BJ (cell line): Measurements from ENCODE around the gene HCRTR1. TPM values are rescaled to one million over a fixed set of nuclear protein-coding genes. Genes with fewer than 3 reads are reported as not detected.

Experiments
- CTCF ChIA-PET: fragments of 350-600 bp; formaldehyde crosslinking; extraction: SDS; loops from one replicate; lab custom pipeline; 2021; ENCODE audit warnings: antibody characterized with exemption, inconsistent platforms; lab: Yijun Ruan, JAX
- POLR2A ChIA-PET: fragments of 300-600 bp; sonication (Branson Sonifier 250); formaldehyde crosslinking; extraction: SDS; loops from one replicate; lab custom pipeline; 2021; ENCODE audit warnings: antibody characterized with exemption; lab: Charles Lee
- DNase-seq: peaks from one replicate; pipeline ENCODE4 v3.0.0-alpha.2; 2011; ENCODE audit warnings: low read depth
- H3K27me3 ChIP-seq: 2 replicates; pipeline ENCODE4 v1.6.0; 2011; ENCODE audit warnings: low read length; ENCODE audit not compliant: control insufficient read depth, insufficient read depth
- H3K36me3 ChIP-seq: 2 replicates; pipeline ENCODE4 v1.5.1; 2011; ENCODE audit warnings: low read length; ENCODE audit not compliant: control insufficient read depth, insufficient read depth
- H3K4me3 ChIP-seq: 2 replicates; pipeline ENCODE4 v1.5.1; 2011; ENCODE audit warnings: low read depth, mild to moderate bottlenecking, control low read depth, low read length
- CTCF ChIP-seq: IDR thresholded peaks from 2 replicates; pipeline ENCODE4 v1.5.1; 2011; ENCODE audit warnings: low read depth, mild to moderate bottlenecking, control low read depth, inconsistent platforms, low read length, moderate library complexity; ENCODE audit not compliant: insufficient read depth
- polyA plus RNA-seq: library from polyadenylated mRNA; depleted of rRNA; stranded (reverse); fragments of >200 nt; gene quantifications from 2 replicates; pipeline ENCODE4 v1.2.3, GENCODE V29; 2011

Gene HCRTR1
- polyA plus RNA-seq, 1 experiment: not detected

GRCh38 chr1:31614414-31615005, 3.0 kb upstream of the HCRTR1 start:
- peaks cover 12% of the 10 kb centered on the region for H3K27me3 ChIP-seq
- no peak for DNase-seq
- H3K4me3 ChIP-seq: no peak overlapping the region
- ChIA-PET POLR2A (no interaction called here), CTCF (no interaction called here)
- no peaks in the 10 kb centered on the region for H3K36me3 ChIP-seq
- no peak for TF ChIP-seq CTCF

- POLR2A ChIA-PET: no interaction called here
- no peak for TF ChIP-seq CTCF
- Histone ChIP-seq H3K36me3 (no peaks in the 10 kb centered on the region), H3K27me3 (peaks cover 12% of the 10 kb centered on the region), H3K4me3 (no peak overlapping the region)
- CTCF ChIA-PET: no interaction called here
- no peak for DNase-seq
Measured at GRCh38 chr1:31615414-31615813, 2.1 kb upstream of the HCRTR1 start.

GRCh38 chr1:31615939-31616338, 1.6 kb upstream of the HCRTR1 start:
- no peak for DNase-seq
- ChIA-PET POLR2A (no interaction called here), CTCF (interaction anchor here (4.0 kb wide), 1 partner anchor 52 kb away, joined by 23 read pairs; no protein-coding TSS in a partner anchor)
- no peak for TF ChIP-seq CTCF
- peaks cover 12% of the 10 kb centered on the region for H3K27me3 ChIP-seq
- H3K4me3 ChIP-seq: no peak overlapping the region
- no peaks in the 10 kb centered on the region for H3K36me3 ChIP-seq

GRCh38 chr1:31617916-31618746, 642 bp downstream of the HCRTR1 start:
- no peak for DNase-seq
- H3K4me3 ChIP-seq: peak overlapping the region; percentile 47
- ChIA-PET POLR2A (no interaction called here), CTCF (interaction anchor here (0.9 to 4.0 kb wide), 20 partner anchors 9 to 196 kb away, joined by 3 to 29 read pairs (median 6); partner anchors contain the start of gene PEF1)
- TF ChIP-seq CTCF: peak; percentile 95
- H3K36me3 ChIP-seq: no peaks in the 10 kb centered on the region
- peaks cover 12% of the 10 kb centered on the region for H3K27me3 ChIP-seq

GRCh38 chr1:31618916-31619846, 1.7 kb downstream of the HCRTR1 start:
- POLR2A ChIA-PET: no interaction called here
- no peak overlapping the region for H3K4me3 ChIP-seq
- no peak for TF ChIP-seq CTCF
- peaks cover 12% of the 10 kb centered on the region for H3K27me3 ChIP-seq
- CTCF ChIA-PET: interaction anchor here (0.9 to 4.0 kb wide), 17 partner anchors 10 to 197 kb away, joined by 3 to 29 read pairs (median 6); partner anchors contain the start of gene PEF1
- DNase-seq: no peak
- H3K36me3 ChIP-seq: no peaks in the 10 kb centered on the region
